Dedifferentiated amniotic fluid mesenchymal stem cell (primary cell): Measurements from ENCODE around the gene RGCC.
"Not testable (repeated sequence)": the region's sequence is repeated elsewhere in the genome, so short reads cannot be mapped to it uniquely, and the experiment has no call there.

Source experiments
- DNase-seq: peaks from one replicate; pipeline ENCODE4 v3.0.0-alpha.2; 2016; ENCODE audit errors: extremely low spot score

The RGCC gene

GRCh38 chr13:41490371-41491015, 33.1 kb downstream of the RGCC start:
- DNase-seq, result no peak

- no peak for DNase-seq
Observed at GRCh38 chr13:41491436-41491835, 34.1 kb downstream of the RGCC start.

GRCh38 chr13:41492432-41493260, 35.3 kb downstream of the RGCC start:
- DNase-seq, result no peak

- DNase-seq, result no peak
Observed at GRCh38 chr13:41494202-41494601, 36.9 kb downstream of the RGCC start.

- no peak for DNase-seq
Observed at GRCh38 chr13:41495044-41495443, 37.7 kb downstream of the RGCC start.

- DNase-seq, result peak; percentile 31
Observed at GRCh38 chr13:41496420-41497234, 39.3 kb downstream of the RGCC start.

- no peak for DNase-seq
Observed at GRCh38 chr13:41497436-41497835, 40.1 kb downstream of the RGCC start.

GRCh38 chr13:41499452-41499851, 42.1 kb downstream of the RGCC start:
- DNase-seq, result no peak

- DNase-seq, result no peak
Observed at GRCh38 chr13:41500511-41500910, 43.2 kb downstream of the RGCC start.

GRCh38 chr13:41501281-41501680, 43.9 kb downstream of the RGCC start:
- DNase-seq, result no peak

GRCh38 chr13:41502031-41502430, 44.7 kb downstream of the RGCC start:
- no peak for DNase-seq

GRCh38 chr13:41502673-41503072, 45.3 kb downstream of the RGCC start:
- DNase-seq, result no peak

- no peak for DNase-seq
Observed at GRCh38 chr13:41503356-41503755, 46.0 kb downstream of the RGCC start.

- DNase-seq, result not testable (repeated sequence)
Observed at GRCh38 chr13:41504657-41505056, 47.3 kb downstream of the RGCC start.

- DNase-seq, result peak; percentile 90
Observed at GRCh38 chr13:41505209-41505835, 48.0 kb downstream of the RGCC start.

GRCh38 chr13:41506312-41506711, 49.0 kb downstream of the RGCC start:
- DNase-seq, result no peak

GRCh38 chr13:41509971-41510370, 52.6 kb downstream of the RGCC start:
- DNase-seq, result no peak

GRCh38 chr13:41511827-41512226, 54.5 kb downstream of the RGCC start:
- DNase-seq, result no peak

GRCh38 chr13:41512441-41512840, 55.1 kb downstream of the RGCC start:
- DNase-seq, result no peak

- no peak for DNase-seq
Observed at GRCh38 chr13:41513600-41513999, 56.2 kb downstream of the RGCC start.

- no peak for DNase-seq
Observed at GRCh38 chr13:41514853-41515395, 57.6 kb downstream of the RGCC start.
